IMR-90 (cell line): ENCODE results near the gene TRABD2A. TPM values are rescaled to one million over a fixed set of nuclear protein-coding genes. Genes with fewer than 3 reads are reported as not detected.
"Not testable (repeated sequence)": the region's sequence is repeated elsewhere in the genome, so short reads cannot be mapped to it uniquely, and the experiment has no call there.

ENCODE experiments used
- ATAC-seq: fragments of 200-7000 bp; cut with Tn5 transposase; 2 replicates; pipeline ENCODE4 v1.9.1; 2020; ENCODE audit warnings: low read depth, mild to moderate bottlenecking, moderate library complexity
- BruUV-seq: library from RNA; stranded (reverse); fragments of 400-500 nt; replicated peaks from 2 replicates; lab custom pipeline; 2021; lab: Mats Ljungman, UMichigan
- CTCF ChIA-PET: fragments of 300-600 bp; formaldehyde crosslinking; extraction: SDS; loops from one replicate; lab custom pipeline; 2021; ENCODE audit warnings: antibody characterized with exemption; lab: Yijun Ruan, JAX
- POLR2A ChIA-PET: fragments of 300-600 bp; sonication (Branson Sonifier 250); formaldehyde crosslinking; loops from one replicate; lab custom pipeline; 2022; ENCODE audit warnings: antibody characterized with exemption; ENCODE audit not compliant: unreplicated experiment; lab: Charles Lee
- DNase-seq: peaks from one replicate; pipeline ENCODE4 v3.0.0; 2013
- H2AFZ ChIP-seq: replicated peaks from 2 replicates; pipeline ENCODE3; 2013; ENCODE audit warnings: low read length, mild to moderate bottlenecking; ENCODE audit not compliant: poor library complexity
- H2AK5ac ChIP-seq: 2 replicates; pipeline ENCODE4 v1.6.1; 2013; ENCODE audit warnings: low read depth, low read length, inconsistent platforms
- H2AK9ac ChIP-seq: replicated peaks from 2 replicates; pipeline ENCODE3; 2013; ENCODE audit warnings: mild to moderate bottlenecking, low read depth, low read length, moderate library complexity; ENCODE audit not compliant: poor library complexity
- H2BK120ac ChIP-seq: 2 replicates; pipeline ENCODE4 v1.6.1; 2013; ENCODE audit warnings: low read depth, low read length, inconsistent platforms
- H2BK15ac ChIP-seq: 3 replicates; pipeline ENCODE4 v1.6.1; 2013; ENCODE audit warnings: low read depth, low read length, inconsistent platforms
- H2BK20ac ChIP-seq: 2 replicates; pipeline ENCODE4 v1.6.1; 2013; ENCODE audit warnings: low read depth, mild to moderate bottlenecking, inconsistent platforms, low read length, moderate library complexity
- H2BK5ac ChIP-seq: 2 replicates; pipeline ENCODE4 v1.6.1; 2013; ENCODE audit warnings: mild to moderate bottlenecking, low read depth, low read length, inconsistent platforms; ENCODE audit not compliant: poor library complexity, severe bottlenecking
- H3K14ac ChIP-seq: replicated peaks from 2 replicates; pipeline ENCODE4 v1.6.1; 2013; ENCODE audit warnings: low read depth, low read length, inconsistent platforms
- H3K18ac ChIP-seq: 2 replicates; pipeline ENCODE4 v1.6.1; 2013; ENCODE audit warnings: low read depth, low read length, control low read depth
- H3K23ac ChIP-seq: 2 replicates; pipeline ENCODE4 v1.6.1; 2013; ENCODE audit warnings: low read depth, low read length, inconsistent platforms
- H3K27ac ChIP-seq: 2 replicates; pipeline ENCODE4 v1.5.1; 2013; ENCODE audit warnings: mild to moderate bottlenecking, control low read depth, low read length; ENCODE audit not compliant: insufficient read depth
- H3K27me3 ChIP-seq: 2 replicates; pipeline ENCODE4 v1.6.1; 2013; ENCODE audit warnings: low read length; ENCODE audit not compliant: control insufficient read depth, insufficient read depth
- H3K36me3 ChIP-seq: 2 replicates; pipeline ENCODE4 v1.6.1; 2013; ENCODE audit warnings: low read length, mixed read lengths; ENCODE audit not compliant: control insufficient read depth, insufficient read depth
- H3K4ac ChIP-seq: 2 replicates; pipeline ENCODE4 v1.6.1; 2013; ENCODE audit warnings: low read depth, low read length, inconsistent platforms
- H3K4me1 ChIP-seq: 2 replicates; pipeline ENCODE4 v1.6.1; 2013; ENCODE audit warnings: low read length, mixed read lengths; ENCODE audit not compliant: control insufficient read depth, insufficient read depth
- H3K4me2 ChIP-seq: 2 replicates; pipeline ENCODE4 v1.6.1; 2013; ENCODE audit warnings: low read depth, mild to moderate bottlenecking, control low read depth, low read length, moderate library complexity
- H3K4me3 ChIP-seq: 2 replicates; pipeline ENCODE4 v1.5.1; 2013; ENCODE audit warnings: low read depth, mild to moderate bottlenecking, control low read depth, low read length, moderate library complexity; ENCODE audit not compliant: insufficient read depth
- H3K56ac ChIP-seq: 2 replicates; pipeline ENCODE4 v1.6.1; 2013; ENCODE audit warnings: low read length, inconsistent platforms; ENCODE audit not compliant: insufficient read depth; ENCODE audit errors: extremely low read depth
- H3K79me1 ChIP-seq, 2 experiments: 2 replicates each; pipeline ENCODE4 v1.6.1; 2013; ENCODE audit warnings: low read length in 2 of 2, inconsistent platforms in 1 of 2, low read depth in 1 of 2
- H3K9ac ChIP-seq: 2 replicates; pipeline ENCODE4 v1.6.1; 2013; ENCODE audit warnings: low read depth, low read length, control low read depth
- H3K9me1 ChIP-seq: 2 replicates; pipeline ENCODE4 v1.6.1; 2013; ENCODE audit warnings: low read length, inconsistent platforms; ENCODE audit not compliant: insufficient read depth
- H3K9me3 ChIP-seq: 2 replicates; pipeline ENCODE4 v1.6.1; 2013; ENCODE audit warnings: low read length; ENCODE audit not compliant: control insufficient read depth, insufficient read depth
- H4K20me1 ChIP-seq: 2 replicates; pipeline ENCODE4 v1.6.1; 2013; ENCODE audit warnings: low read length, inconsistent platforms; ENCODE audit not compliant: insufficient read depth
- H4K5ac ChIP-seq: 2 replicates; pipeline ENCODE4 v1.6.1; 2013; ENCODE audit warnings: mild to moderate bottlenecking, low read depth, low read length, control low read depth
- H4K8ac ChIP-seq, 2 experiments: 2 replicates each; pipeline ENCODE4 v1.6.1; 2013; ENCODE audit warnings: low read depth in 2 of 2, low read length in 2 of 2, control low read depth in 1 of 2, inconsistent platforms in 1 of 2
- H4K91ac ChIP-seq: 2 replicates; pipeline ENCODE4 v1.6.1; 2013; ENCODE audit warnings: low read depth, low read length, inconsistent platforms; ENCODE audit not compliant: insufficient read depth
- WGBS, 2 experiments: methylation state at CpG; one replicate each; pipeline versions ENCODE4 v1.1.5 to v1.1.7; 2013; ENCODE audit warnings: missing lambda C conversion rate in 2 of 2; ENCODE audit not compliant: insufficient read length in 1 of 2; ENCODE audit errors: extremely low coverage in 2 of 2; 5-methylcytosine and 5-hydroxymethylcytosine counted together
- dilution Hi-C: fragments of 300-500 bp; cut with HindIII; formaldehyde crosslinking; loops from one replicate; pipeline ENCODE4 v1.14.3; 2018; ENCODE audit warnings: low sequenced_read_pairs; ENCODE audit not compliant: unreplicated experiment
- in situ Hi-C: fragments of 300-500 bp; cut with MboI; formaldehyde crosslinking; loops from 3 replicates; pipeline ENCODE4 v1.14.3; 2019; ENCODE audit warnings: low sequenced_read_pairs, inconsistent platforms, mixed read lengths
- intact Hi-C: fragments of 100-400 bp; cut with micrococcal nuclease; formaldehyde crosslinking; loops from 2 replicates; pipeline ENCODE4 v1.10.0; 2022
- polyA plus RNA-seq, 3 experiments: library from polyadenylated mRNA; depleted of rRNA; stranded (reverse); fragments of >200 nt; gene quantifications; 2 replicates each; pipeline ENCODE4 v1.2.3, GENCODE V29; 2012; ENCODE audit warnings: low replicate concordance in 1 of 3
- total RNA-seq: library from RNA; depleted of rRNA; stranded (reverse); fragments of >200 nt; gene quantifications from 2 replicates; pipeline ENCODE4 v1.2.3, GENCODE V29; 2012

Gene TRABD2A
- total and polyA plus RNA-seq, 2 of the 4 experiments (the other 2 are of a cell fraction), result 17.6 to 20.3 TPM

- H4K5ac ChIP-seq, result peak overlapping the region; percentile 53; the same call in 1 of the 2 replicates
- H3K23ac ChIP-seq, H3K56ac ChIP-seq, H3K27me3 ChIP-seq, H4K20me1 ChIP-seq, ATAC-seq, H3K4me2 ChIP-seq, H3K9me3 ChIP-seq, H4K91ac ChIP-seq, H2AK9ac ChIP-seq, H3K36me3 ChIP-seq, CTCF ChIA-PET, H2AFZ ChIP-seq, BruUV-seq, H3K9me1 ChIP-seq, H3K4me1 ChIP-seq, in situ Hi-C loops, H3K14ac ChIP-seq, intact Hi-C loops, H3K27ac ChIP-seq, dilution Hi-C loops, DNase-seq, H3K9ac ChIP-seq, H3K4me3 ChIP-seq: not testable (repeated sequence)
- peak overlapping the region; percentile 77; the same call in 2 of the 3 replicates for H2BK15ac ChIP-seq
- peaks cover 11 to 15% of the 10 kb centered on the region in 2 experiments for H3K79me1 ChIP-seq
- WGBS, 2 experiments, result no CpG with 5 or more reads among the region's 5 CpGs
- peak overlapping the region; percentile 52 for H3K4ac ChIP-seq
- 0 out of 2 replicates have a peak overlapping the region, but pooled peaks have one; percentile 16 for H3K18ac ChIP-seq
- peak overlapping the region; percentile 98 for H2BK120ac ChIP-seq
- peak overlapping the region in 1 of 2 experiments; percentile 13; a peak in 1 of 4 replicates for H4K8ac ChIP-seq
- POLR2A ChIA-PET, result interaction anchor here (0.9 kb wide), 1 partner anchor 11 kb away, joined by 22 read pairs; no protein-coding TSS in a partner anchor
- H2AK5ac ChIP-seq, result peak overlapping the region; percentile 69
- H2BK20ac ChIP-seq, result peak overlapping the region; percentile 84
- H2BK5ac ChIP-seq, result peak overlapping the region; percentile 97
These were observed 36.9 kb upstream of the TRABD2A start for GRCh38 chr2:84917821-84918220.

GRCh38 chr2:84915675-84916074 is 34.8 kb upstream of the TRABD2A start:
- H3K27ac ChIP-seq, H3K18ac ChIP-seq, BruUV-seq, H3K4me1 ChIP-seq, H2BK120ac ChIP-seq, H3K36me3 ChIP-seq, dilution Hi-C loops, H3K4ac ChIP-seq, CTCF ChIA-PET, H3K9ac ChIP-seq, in situ Hi-C loops, H4K8ac ChIP-seq, H2AFZ ChIP-seq, H2BK15ac ChIP-seq, H4K20me1 ChIP-seq, H3K14ac ChIP-seq, H3K9me3 ChIP-seq, H2AK5ac ChIP-seq, H3K4me3 ChIP-seq, H4K5ac ChIP-seq, DNase-seq, intact Hi-C loops, H3K27me3 ChIP-seq, H2BK20ac ChIP-seq, ATAC-seq, H3K4me2 ChIP-seq, H3K56ac ChIP-seq, H2AK9ac ChIP-seq, H3K23ac ChIP-seq, H3K9me1 ChIP-seq, POLR2A ChIA-PET, H2BK5ac ChIP-seq, H4K91ac ChIP-seq: not testable (repeated sequence)
- peaks cover 11 to 15% of the 10 kb centered on the region in 2 experiments for H3K79me1 ChIP-seq
- WGBS, 2 experiments, result 100% methylated on average over 4 of the region's 24 CpGs; no CpG with 5 or more reads in 1 of the 2 experiments
